HEK293 (cell line): ENCODE data around the gene RASAL2.
"Not testable (repeated sequence)": the region's sequence is repeated elsewhere in the genome, so short reads cannot be mapped to it uniquely, and the experiment has no call there.

Experiments used
- CTCF ChIA-PET: fragments of 350-600 bp; formaldehyde crosslinking; extraction: SDS; loops from one replicate; lab custom pipeline; 2021; ENCODE audit warnings: antibody characterized with exemption; lab: Yijun Ruan, JAX
- POLR2A ChIA-PET: fragments of 300-600 bp; formaldehyde crosslinking; extraction: SDS; loops from one replicate; lab custom pipeline; 2020; ENCODE audit warnings: antibody characterized with exemption, inconsistent platforms; lab: Yijun Ruan, JAX
- H3K27ac ChIP-seq: fragments of 200-500 bp; sonication (Bioruptor generic); 2 replicates; pipeline ENCODE4 v1.5.1; 2014; ENCODE audit warnings: low read depth, low read length, control low read depth, inconsistent platforms; ENCODE audit errors: extremely low read depth
- H3K36me3 ChIP-seq, 2 experiments: fragments of 200-500 bp in 1 of 2; sonication (Bioruptor generic) in 1 of 2; 1 replicate in 1 of 2; 2 replicates in 1 of 2; pipeline ENCODE4 v1.5.1; 2014 to 2017; ENCODE audit warnings: inconsistent platforms in 2 of 2, low read length in 2 of 2; ENCODE audit not compliant: control insufficient read depth in 2 of 2, insufficient read depth in 1 of 2
- H3K4me1 ChIP-seq: fragments of 200-500 bp; sonication (Bioruptor generic); 2 replicates; pipeline ENCODE4 v1.5.1; 2014; ENCODE audit warnings: mild to moderate bottlenecking, low read length, inconsistent platforms; ENCODE audit not compliant: control insufficient read depth, insufficient read depth
- H3K4me3 ChIP-seq: 2 replicates; pipeline ENCODE4 v1.5.1; 2011; ENCODE audit warnings: low read depth, mild to moderate bottlenecking, control low read depth, low read length, moderate library complexity
- H3K9me3 ChIP-seq: fragments of 200-500 bp; sonication (Bioruptor generic); 2 replicates; pipeline ENCODE4 v1.5.1; 2014; ENCODE audit warnings: low read depth, low read length, inconsistent platforms; ENCODE audit not compliant: control insufficient read depth, insufficient read depth
- PRDM10 ChIP-seq: fragments of 450-650 bp; formaldehyde crosslinking; IDR thresholded peaks from 2 replicates; pipeline ENCODE4 v1.5.1; 2016; ENCODE audit warnings: missing biosample characterization, missing genetic modification characterization
- SCRT2 ChIP-seq: fragments of 450-650 bp; formaldehyde crosslinking; IDR thresholded peaks from 2 replicates; pipeline ENCODE4 v1.5.1; 2016; ENCODE audit warnings: missing biosample characterization, missing genetic modification characterization
- SETDB1 ChIP-seq: IDR thresholded peaks from one replicate; pipeline ENCODE4 v1.6.1; 2017; ENCODE audit warnings: mild to moderate bottlenecking, low read length, moderate library complexity, mixed read lengths; ENCODE audit not compliant: insufficient read length
- TRIM28 ChIP-seq: IDR thresholded peaks from 2 replicates; pipeline ENCODE4 v1.6.1; 2011; ENCODE audit warnings: low read length, control low read depth, borderline replicate concordance
- ZBTB6 ChIP-seq: fragments of 450-650 bp; formaldehyde crosslinking; IDR thresholded peaks from 2 replicates; pipeline ENCODE4 v1.5.1; 2017; ENCODE audit warnings: missing biosample characterization, missing genetic modification characterization
- ZNF184 ChIP-seq: fragments of 450-650 bp; IDR thresholded peaks from 2 replicates; pipeline ENCODE4 v1.5.1; 2018; ENCODE audit warnings: missing biosample characterization, mild to moderate bottlenecking, missing genetic modification characterization
- ZNF324 ChIP-seq: fragments of 450-650 bp; formaldehyde crosslinking; IDR thresholded peaks from 2 replicates; pipeline ENCODE4 v1.5.1; 2016; ENCODE audit warnings: missing biosample characterization, missing genetic modification characterization
- ZNF473 ChIP-seq: fragments of 450-650 bp; formaldehyde crosslinking; IDR thresholded peaks from 2 replicates; pipeline ENCODE4 v1.5.1; 2017; ENCODE audit warnings: missing biosample characterization, missing genetic modification characterization
- ZNF501 ChIP-seq: fragments of 450-650 bp; formaldehyde crosslinking; IDR thresholded peaks from 2 replicates; pipeline ENCODE4 v1.5.1; 2016; ENCODE audit warnings: missing biosample characterization, missing genetic modification characterization
- ZNF610 ChIP-seq: fragments of 450-650 bp; formaldehyde crosslinking; IDR thresholded peaks from 2 replicates; pipeline ENCODE4 v1.5.1; 2016; ENCODE audit warnings: missing biosample characterization, missing genetic modification characterization, borderline replicate concordance
- ZNF76 ChIP-seq: fragments of 450-650 bp; formaldehyde crosslinking; IDR thresholded peaks from 2 replicates; pipeline ENCODE4; 2016; ENCODE audit warnings: low read depth, missing biosample characterization, missing genetic modification characterization, borderline replicate concordance
- ZNF768 ChIP-seq: fragments of 450-650 bp; formaldehyde crosslinking; IDR thresholded peaks from 2 replicates; pipeline ENCODE4 v1.5.1; 2018; ENCODE audit warnings: missing biosample characterization, mild to moderate bottlenecking, missing genetic modification characterization
- TF ChIP-seq, protein P1 (sequence below): fragments of 450-650 bp; formaldehyde crosslinking; IDR thresholded peaks from 2 replicates; pipeline ENCODE4 v1.5.1; 2016; ENCODE audit warnings: missing biosample characterization, missing genetic modification characterization

The RASAL2 gene

DNA sequence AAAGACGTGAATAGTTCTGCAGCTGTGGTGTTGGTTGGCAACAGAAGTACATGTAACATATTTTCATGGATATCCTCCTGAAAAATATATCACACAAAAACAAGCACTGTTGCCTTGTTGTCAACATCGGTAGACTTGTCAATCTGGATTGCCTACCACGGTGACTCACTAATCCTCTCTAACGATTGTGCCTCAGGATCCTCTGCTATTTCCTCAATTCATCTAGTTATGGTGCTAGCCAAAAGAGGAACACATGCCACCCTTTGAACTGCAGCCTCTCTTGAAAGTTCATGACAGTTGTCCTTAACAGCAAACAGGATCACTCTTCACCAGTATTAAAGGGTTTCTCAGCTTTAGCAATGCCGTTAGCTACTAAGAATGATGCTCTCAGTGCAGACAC, 25.7 kb downstream of the RASAL2 start:
- POLR2A ChIA-PET = no interaction called here
- no peak overlapping the region for H3K27ac ChIP-seq
- CTCF ChIA-PET = no interaction called here
- H3K4me3 ChIP-seq = no peak overlapping the region
- TF ChIP-seq ZNF76 (tag by site-specific recombination) = no peak
- peaks cover 6% of the 10 kb centered on the region for H3K4me1 ChIP-seq
- H3K9me3 ChIP-seq = no peaks in the 10 kb centered on the region
- no peaks in the 10 kb centered on the region for H3K36me3 ChIP-seq

- H3K4me1 ChIP-seq = peaks cover 6% of the 10 kb centered on the region
- ChIA-PET CTCF (interaction anchor here (0.6 kb wide), 1 partner anchor 382 kb away, joined by 3 read pairs; no protein-coding TSS in a partner anchor), POLR2A (no interaction called here)
- no peaks in the 10 kb centered on the region for H3K36me3 ChIP-seq
- H3K27ac ChIP-seq = no peak overlapping the region
- H3K9me3 ChIP-seq = no peaks in the 10 kb centered on the region
- TF ChIP-seq SCRT2 = peak; percentile 77
- TF ChIP-seq, protein P1, sequence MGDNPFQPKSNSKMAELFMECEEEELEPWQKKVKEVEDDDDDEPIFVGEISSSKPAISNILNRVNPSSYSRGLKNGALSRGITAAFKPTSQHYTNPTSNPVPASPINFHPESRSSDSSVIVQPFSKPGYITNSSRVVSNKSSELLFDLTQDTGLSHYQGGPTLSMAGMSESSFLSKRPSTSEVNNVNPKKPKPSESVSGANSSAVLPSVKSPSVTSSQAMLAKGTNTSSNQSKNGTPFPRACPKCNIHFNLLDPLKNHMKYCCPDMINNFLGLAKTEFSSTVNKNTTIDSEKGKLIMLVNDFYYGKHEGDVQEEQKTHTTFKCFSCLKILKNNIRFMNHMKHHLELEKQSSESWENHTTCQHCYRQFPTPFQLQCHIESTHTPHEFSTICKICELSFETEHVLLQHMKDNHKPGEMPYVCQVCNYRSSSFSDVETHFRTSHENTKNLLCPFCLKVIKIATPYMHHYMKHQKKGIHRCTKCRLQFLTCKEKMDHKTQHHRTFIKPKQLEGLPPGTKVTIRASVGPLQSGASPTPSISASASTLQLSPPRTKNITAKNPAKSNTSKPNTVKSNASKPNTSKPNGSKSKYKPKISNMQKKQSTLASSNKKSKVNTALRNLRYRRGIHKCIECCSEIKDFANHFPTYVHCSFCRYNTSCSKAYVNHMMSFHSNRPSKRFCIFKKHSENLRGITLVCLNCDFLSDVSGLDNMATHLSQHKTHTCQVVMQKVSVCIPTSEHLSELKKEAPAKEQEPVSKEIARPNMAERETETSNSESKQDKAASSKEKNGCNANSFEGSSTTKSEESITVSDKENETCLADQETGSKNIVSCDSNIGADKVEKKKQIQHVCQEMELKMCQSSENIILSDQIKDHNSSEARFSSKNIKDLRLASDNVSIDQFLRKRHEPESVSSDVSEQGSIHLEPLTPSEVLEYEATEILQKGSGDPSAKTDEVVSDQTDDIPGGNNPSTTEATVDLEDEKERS (tag by site-specific recombination) = no peak
- no peak for TF ChIP-seq ZNF324 (tag by site-specific recombination)
- TF ChIP-seq PRDM10 (tag by site-specific recombination) = no peak
- no peak overlapping the region for H3K4me3 ChIP-seq
These were observed 26.2 kb downstream of the RASAL2 start for GRCh38 chr1:178120088-178120487.

GRCh38 chr1:178120520-178121052, 26.7 kb downstream of the RASAL2 start:
- H3K4me1 ChIP-seq, H3K4me3 ChIP-seq, H3K9me3 ChIP-seq, H3K27ac ChIP-seq, H3K36me3 ChIP-seq, POLR2A ChIA-PET: not testable (repeated sequence)
- peak; percentile 75; the same call in 1 of the 2 replicates for TF ChIP-seq TRIM28
- peak; percentile 51 for TF ChIP-seq SETDB1
- peak; percentile 99 for TF ChIP-seq ZNF610 (tag by site-specific recombination)
- CTCF ChIA-PET = interaction anchor here (0.6 kb wide), 1 partner anchor 381 kb away, joined by 3 read pairs; no protein-coding TSS in a partner anchor

DNA sequence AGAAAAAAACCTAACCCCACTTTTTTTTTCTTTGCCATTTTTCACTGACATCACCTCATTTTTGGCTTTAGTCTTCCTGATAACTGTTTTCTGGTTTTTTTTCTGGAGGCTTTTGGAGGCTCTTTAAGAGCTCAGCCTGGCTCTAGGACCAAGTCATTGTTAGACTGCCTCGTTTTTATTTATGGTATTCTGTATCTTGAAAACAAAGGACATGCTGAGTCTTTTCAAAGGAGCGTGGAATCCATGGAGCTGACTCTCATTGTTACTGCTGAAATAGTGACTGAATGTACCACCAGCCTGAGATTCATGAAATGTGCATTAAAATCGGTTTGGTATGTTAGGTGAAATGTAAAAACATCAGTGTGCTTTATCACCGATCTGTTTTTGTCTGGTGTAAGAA, 28.0 kb downstream of the RASAL2 start:
- ChIA-PET POLR2A (no interaction called here), CTCF (no interaction called here)
- Histone ChIP-seq H3K4me3 (no peak overlapping the region), H3K9me3 (no peaks in the 10 kb centered on the region), H3K27ac (no peak overlapping the region), H3K36me3 (no peaks in the 10 kb centered on the region), H3K4me1 (peaks cover 6% of the 10 kb centered on the region)
- no peak for TF ChIP-seq ZNF324 (tag by site-specific recombination)
- no peak for TF ChIP-seq ZNF501 (tag by site-specific recombination)
- no peak for TF ChIP-seq TRIM28
- TF ChIP-seq ZBTB6 (tag by site-specific recombination) = peak; percentile 64; the same call in 1 of the 2 replicates
- TF ChIP-seq ZNF473 (tag by site-specific recombination) = no peak
- no peak for TF ChIP-seq ZNF768 (tag by site-specific recombination)
- TF ChIP-seq ZNF184 (tag by site-specific recombination) = no peak
